A673 (cell line): ENCODE data around the gene KNDC1. TPM values are rescaled to one million over a fixed set of nuclear protein-coding genes. Genes with fewer than 3 reads are reported as not detected.

Experiments used
- BruUV-seq: library from RNA; stranded (reverse); fragments of 400-500 nt; replicated peaks from 2 replicates; lab custom pipeline; 2021; lab: Mats Ljungman, UMichigan
- CTCF ChIA-PET: fragments of 300-600 bp; sonication (Branson Sonifier 250); formaldehyde crosslinking; loops from one replicate; lab custom pipeline; 2022; ENCODE audit warnings: antibody characterized with exemption; lab: Charles Lee
- POLR2A ChIA-PET: fragments of 300-600 bp; sonication (Branson Sonifier 250); formaldehyde crosslinking; loops from one replicate; lab custom pipeline; 2022; ENCODE audit warnings: antibody characterized with exemption; ENCODE audit not compliant: low non-redundant PET; lab: Charles Lee
- DNase-seq: peaks from one replicate; pipeline ENCODE4 v3.0.0-alpha.2; 2015; ENCODE audit warnings: low spot score
- H3K27ac ChIP-seq: fragments of 200-600 bp; sonication (generic); 2 replicates; pipeline ENCODE4 v1.5.1; 2016; ENCODE audit warnings: mixed run types, low read depth, mild to moderate bottlenecking, mixed read lengths, antibody characterized with exemption, low read length; ENCODE audit not compliant: poor library complexity, severe bottlenecking
- H3K27me3 ChIP-seq: fragments of 200-600 bp; sonication (generic); replicated peaks from 2 replicates; pipeline ENCODE4 v1.6.1; 2017; ENCODE audit warnings: mixed run types, low read depth, mild to moderate bottlenecking, mixed read lengths, antibody characterized with exemption, low read length; ENCODE audit not compliant: insufficient read depth, poor library complexity
- H3K36me3 ChIP-seq: fragments of 200-600 bp; sonication (generic); 2 replicates; pipeline ENCODE4 v1.6.1; 2016; ENCODE audit warnings: mixed run types, mild to moderate bottlenecking, mixed read lengths, antibody characterized with exemption, low read length; ENCODE audit not compliant: insufficient read depth, poor library complexity, severe bottlenecking
- H3K4me1 ChIP-seq: fragments of 200-600 bp; sonication (generic); 2 replicates; pipeline ENCODE4 v1.6.1; 2017; ENCODE audit warnings: mixed run types, mild to moderate bottlenecking, mixed read lengths, antibody characterized with exemption, low read length; ENCODE audit not compliant: insufficient read depth, poor library complexity, severe bottlenecking
- H3K4me3 ChIP-seq: fragments of 200-600 bp; sonication (generic); 2 replicates; pipeline ENCODE4 v1.5.1; 2016; ENCODE audit warnings: low read depth, mixed run types, mild to moderate bottlenecking, mixed read lengths, low read length; ENCODE audit not compliant: poor library complexity, severe bottlenecking
- H3K9me3 ChIP-seq: fragments of 200-600 bp; sonication (generic); 2 replicates; pipeline ENCODE4 v1.6.1; 2016; ENCODE audit warnings: mixed run types, low read depth, mild to moderate bottlenecking, mixed read lengths, antibody characterized with exemption, low read length; ENCODE audit not compliant: poor library complexity, severe bottlenecking
- CTCF ChIP-seq: fragments of 300-800, 200-600 bp; sonication (generic); conservative IDR thresholded peaks from 2 replicates; pipeline ENCODE4 v1.5.1; 2017; ENCODE audit warnings: low read depth, mild to moderate bottlenecking, antibody characterized with exemption, low read length, moderate library complexity, mixed read lengths
- EZH2 ChIP-seq: fragments of 200-600 bp; sonication (generic); IDR thresholded peaks from 2 replicates; pipeline ENCODE4 v1.6.1; 2017; ENCODE audit warnings: borderline replicate concordance, low read depth, mild to moderate bottlenecking, mixed read lengths, antibody characterized with exemption, low read length; ENCODE audit not compliant: poor library complexity, severe bottlenecking
- intact Hi-C: fragments of 100-400 bp; cut with micrococcal nuclease; formaldehyde crosslinking; loops from one replicate; pipeline ENCODE4 v1.10.0; 2022; ENCODE audit not compliant: unreplicated experiment
- total RNA-seq: library from RNA; stranded (reverse); gene quantifications from 2 replicates; pipeline ENCODE4 v1.2.3, GENCODE V29; 2021

The KNDC1 gene
- total RNA-seq, 1 experiment from 2014 or later = not detected

DNA sequence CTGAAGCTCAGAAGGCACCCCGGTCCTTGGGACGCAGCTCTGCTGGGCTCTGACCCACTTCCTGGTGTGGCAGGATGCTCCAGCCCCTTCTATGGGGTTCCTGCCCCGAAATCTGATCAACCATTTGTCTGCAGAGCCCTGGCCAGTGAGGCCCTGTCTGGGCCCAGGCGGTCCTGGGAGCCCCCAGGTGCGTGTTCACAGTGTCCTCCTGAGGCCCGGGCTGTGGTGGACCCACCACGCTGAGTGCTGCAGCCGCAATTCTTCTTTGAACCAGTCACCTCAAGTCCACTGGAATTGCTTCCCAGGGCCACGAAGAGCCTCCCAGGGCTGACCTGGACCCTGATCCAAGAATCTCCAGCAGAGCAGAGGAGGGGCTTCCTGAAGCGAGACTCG lies 19.1 kb downstream of the KNDC1 start:
- peaks cover 10% of the 10 kb centered on the region for H3K9me3 ChIP-seq
- H3K27me3 ChIP-seq = no peaks in the 10 kb centered on the region
- no peaks in the 10 kb centered on the region for H3K4me1 ChIP-seq
- TF ChIP-seq CTCF (no peak), EZH2 (no peak)
- BruUV-seq = no TSS peak
- no peak for DNase-seq
- H3K4me3 ChIP-seq = no peak overlapping the region
- H3K36me3 ChIP-seq = no peaks in the 10 kb centered on the region
- intact Hi-C loops = no loop called here
- ChIA-PET CTCF (no interaction called here), POLR2A (no interaction called here)
- H3K27ac ChIP-seq = no peak overlapping the region

DNA sequence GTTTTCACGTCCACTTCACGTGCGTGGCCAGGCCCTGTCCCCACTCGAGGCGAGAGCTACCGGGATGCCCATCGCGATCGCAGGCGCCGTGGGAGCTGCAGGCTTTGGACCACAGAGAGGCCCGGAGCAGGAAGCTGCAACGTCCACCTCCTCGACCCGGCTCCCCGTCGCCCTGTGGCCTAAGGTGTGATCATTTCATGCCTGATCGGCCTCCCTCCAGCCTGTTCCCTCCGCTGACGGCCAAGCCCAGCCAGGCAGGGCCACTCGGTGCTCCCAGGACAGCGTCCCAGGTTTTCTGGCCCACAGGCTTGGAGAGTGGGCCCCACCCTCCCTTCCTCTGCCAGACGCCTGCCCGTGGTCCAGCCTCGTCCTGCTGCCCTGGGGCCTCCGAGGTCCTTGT lies 19.6 kb downstream of the KNDC1 start:
- no peak for TF ChIP-seq CTCF
- no peak for TF ChIP-seq EZH2
- Histone ChIP-seq H3K27me3 (no peaks in the 10 kb centered on the region), H3K36me3 (no peaks in the 10 kb centered on the region), H3K4me3 (no peak overlapping the region), H3K27ac (no peak overlapping the region), H3K4me1 (no peaks in the 10 kb centered on the region), H3K9me3 (peaks cover 10% of the 10 kb centered on the region)
- ChIA-PET CTCF (no interaction called here), POLR2A (no interaction called here)
- intact Hi-C loops = no loop called here
- DNase-seq = no peak
- no TSS peak for BruUV-seq

GRCh38 chr10:133180192-133180964 lies 20.4 kb downstream of the KNDC1 start:
- TF ChIP-seq EZH2 = no peak
- no peak for TF ChIP-seq CTCF
- Histone ChIP-seq H3K9me3 (peaks cover 10% of the 10 kb centered on the region), H3K4me3 (no peak overlapping the region), H3K36me3 (no peaks in the 10 kb centered on the region), H3K4me1 (no peaks in the 10 kb centered on the region), H3K27ac (no peak overlapping the region), H3K27me3 (no peaks in the 10 kb centered on the region)
- ChIA-PET CTCF (no interaction called here), POLR2A (no interaction called here)
- DNase-seq = no peak
- intact Hi-C loops = no loop called here
- BruUV-seq = no TSS peak
